Measurements from ENCODE around the gene EXOC6B.

- TF ChIP-seq CTCF (IDR thresholded peaks at IDR 0.05) (no peak), POLR2A (IDR thresholded peaks at IDR 0.05) (no peak)
These were observed 617.6 kb downstream of the EXOC6B start for GRCh38 chr2:72208225-72208624.
